LNCAP (cell line): Measurements from ENCODE around the gene MASP1.

Experiments used
- CTCF ChIP-seq: fragments of 450-650 bp; IDR thresholded peaks from 2 replicates; pipeline ENCODE4 v1.5.1; 2017; ENCODE audit warnings: mild to moderate bottlenecking

MASP1 gene

GRCh38 chr3:187191271-187191670 is 100.3 kb downstream of the MASP1 start:
- no peak for TF ChIP-seq CTCF

GRCh38 chr3:187188931-187189330 is 102.6 kb downstream of the MASP1 start:
- TF ChIP-seq CTCF = no peak

GRCh38 chr3:187186801-187187421 is 104.6 kb downstream of the MASP1 start:
- TF ChIP-seq CTCF = no peak

GRCh38 chr3:187186375-187186774 is 105.2 kb downstream of the MASP1 start:
- TF ChIP-seq CTCF = no peak

GRCh38 chr3:187185759-187186158 is 105.8 kb downstream of the MASP1 start:
- TF ChIP-seq CTCF = no peak
